Osteocyte (in vitro differentiated cells): Measurements from ENCODE around the gene RFT1. TPM values are rescaled to one million over a fixed set of nuclear protein-coding genes. Genes with fewer than 3 reads are reported as not detected.

Source experiments
- DNase-seq: peaks from one replicate; pipeline ENCODE4 v3.0.0; 2021; ENCODE audit warnings: mixed read lengths; ENCODE audit not compliant: unreplicated experiment; ENCODE audit errors: extremely low spot score
- H3K27ac Mint-ChIP-seq: one replicate; pipeline ENCODE4 v1.8.0; 2021; ENCODE audit warnings: mild to moderate bottlenecking, mixed read lengths; ENCODE audit not compliant: unreplicated experiment
- H3K27me3 Mint-ChIP-seq: one replicate; pipeline ENCODE4 v1.8.0; 2021; ENCODE audit warnings: mixed read lengths; ENCODE audit not compliant: unreplicated experiment
- H3K36me3 Mint-ChIP-seq: one replicate; pipeline ENCODE4 v1.8.0; 2021; ENCODE audit warnings: mixed read lengths; ENCODE audit not compliant: unreplicated experiment
- H3K4me1 Mint-ChIP-seq: one replicate; pipeline ENCODE4 v1.8.0; 2021; ENCODE audit warnings: mixed read lengths; ENCODE audit not compliant: unreplicated experiment
- H3K4me3 Mint-ChIP-seq: one replicate; pipeline ENCODE4 v1.8.0; 2021; ENCODE audit warnings: mild to moderate bottlenecking, moderate library complexity, mixed read lengths; ENCODE audit not compliant: unreplicated experiment
- H3K9me3 Mint-ChIP-seq: one replicate; pipeline ENCODE4 v1.8.0; 2021; ENCODE audit warnings: mixed read lengths; ENCODE audit not compliant: unreplicated experiment
- long read RNA-seq: library from polyadenylated mRNA; unstranded; transcript quantifications from one replicate; pipeline ENCODE4 v2.0.0, GENCODE V29; 2021
- total RNA-seq: library from RNA; stranded (reverse); gene quantifications from 2 replicates; pipeline ENCODE4 v1.2.1, GENCODE V29; 2021
- TF ChIP-seq, protein P1 (sequence below): fragments of 200-600 bp; sonication (generic); IDR thresholded peaks from 2 replicates; pipeline ENCODE4 v1.5.0; 2021; ENCODE audit warnings: antibody characterized with exemption, mild to moderate bottlenecking, moderate library complexity

The RFT1 gene, protein sequence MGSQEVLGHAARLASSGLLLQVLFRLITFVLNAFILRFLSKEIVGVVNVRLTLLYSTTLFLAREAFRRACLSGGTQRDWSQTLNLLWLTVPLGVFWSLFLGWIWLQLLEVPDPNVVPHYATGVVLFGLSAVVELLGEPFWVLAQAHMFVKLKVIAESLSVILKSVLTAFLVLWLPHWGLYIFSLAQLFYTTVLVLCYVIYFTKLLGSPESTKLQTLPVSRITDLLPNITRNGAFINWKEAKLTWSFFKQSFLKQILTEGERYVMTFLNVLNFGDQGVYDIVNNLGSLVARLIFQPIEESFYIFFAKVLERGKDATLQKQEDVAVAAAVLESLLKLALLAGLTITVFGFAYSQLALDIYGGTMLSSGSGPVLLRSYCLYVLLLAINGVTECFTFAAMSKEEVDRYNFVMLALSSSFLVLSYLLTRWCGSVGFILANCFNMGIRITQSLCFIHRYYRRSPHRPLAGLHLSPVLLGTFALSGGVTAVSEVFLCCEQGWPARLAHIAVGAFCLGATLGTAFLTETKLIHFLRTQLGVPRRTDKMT
- 19.1 and 21.4 TPM in 2 replicates for total RNA-seq
- long read RNA-seq, full-length matches to known transcripts, result 205 of 243 reads
- long read RNA-seq, partial matches to known transcripts, result 7 of 243 reads
- long read RNA-seq, other reads (novel, unspliced or antisense), result 31 of 243 reads

DNA sequence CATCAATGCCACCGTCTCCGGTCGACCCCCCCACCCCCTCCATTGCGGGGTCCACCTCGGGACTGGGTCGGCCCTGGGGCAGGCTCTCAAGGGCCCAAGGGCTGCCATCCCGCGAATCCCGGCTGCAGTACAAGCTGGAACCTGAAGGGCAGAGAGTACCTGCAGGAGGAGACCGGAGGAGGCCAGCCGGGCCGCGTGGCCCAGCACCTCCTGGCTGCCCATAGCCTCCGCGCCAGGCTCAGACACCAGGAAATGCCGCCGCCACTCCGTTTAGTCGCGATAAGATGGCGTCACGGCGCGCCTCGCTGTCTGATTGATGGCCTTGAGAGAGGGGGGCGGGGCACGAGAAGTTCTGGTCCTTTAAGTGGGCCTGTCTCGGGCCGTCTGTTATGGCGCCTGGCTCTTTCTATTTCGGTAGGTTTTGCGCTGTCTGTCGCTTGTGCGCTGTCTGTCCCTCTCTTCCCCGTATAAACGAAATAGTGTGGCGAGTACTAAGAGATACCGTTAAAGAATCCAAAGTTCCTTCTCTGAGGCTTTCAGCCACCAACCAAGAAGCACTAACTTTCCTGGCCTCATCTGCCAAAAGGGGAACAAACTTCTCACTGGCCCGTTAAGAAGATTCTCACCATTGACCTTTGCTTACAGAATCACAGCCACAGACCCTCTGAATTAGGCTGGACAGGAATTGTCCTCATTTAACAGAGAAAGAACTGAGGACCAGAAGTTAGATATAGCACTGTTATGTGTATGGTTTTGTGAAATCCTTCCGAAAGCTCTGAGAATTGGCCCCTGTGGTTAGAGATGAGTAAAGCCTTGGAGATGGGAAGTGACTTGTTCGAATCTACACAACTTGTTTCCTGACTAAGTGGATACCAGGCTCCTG, at the start of gene RFT1:
RFT1 (minus strand) TSS at position 257 of the 883 bp plus-strand sequence; CDS start at position 222, 35 bp downstream.
- Mint-ChIP-seq H3K4me1 (peaks cover 16% of the 10 kb centered on the region), H3K4me3 (peak within 1 kb of the TSS; percentile 88), H3K27me3 (no peaks in the 10 kb centered on the region), H3K27ac (peak within 1 kb of the TSS; percentile 98), H3K36me3 (no peaks in the 10 kb centered on the region), H3K9me3 (no peaks in the 10 kb centered on the region)
- TF ChIP-seq, protein P1, sequence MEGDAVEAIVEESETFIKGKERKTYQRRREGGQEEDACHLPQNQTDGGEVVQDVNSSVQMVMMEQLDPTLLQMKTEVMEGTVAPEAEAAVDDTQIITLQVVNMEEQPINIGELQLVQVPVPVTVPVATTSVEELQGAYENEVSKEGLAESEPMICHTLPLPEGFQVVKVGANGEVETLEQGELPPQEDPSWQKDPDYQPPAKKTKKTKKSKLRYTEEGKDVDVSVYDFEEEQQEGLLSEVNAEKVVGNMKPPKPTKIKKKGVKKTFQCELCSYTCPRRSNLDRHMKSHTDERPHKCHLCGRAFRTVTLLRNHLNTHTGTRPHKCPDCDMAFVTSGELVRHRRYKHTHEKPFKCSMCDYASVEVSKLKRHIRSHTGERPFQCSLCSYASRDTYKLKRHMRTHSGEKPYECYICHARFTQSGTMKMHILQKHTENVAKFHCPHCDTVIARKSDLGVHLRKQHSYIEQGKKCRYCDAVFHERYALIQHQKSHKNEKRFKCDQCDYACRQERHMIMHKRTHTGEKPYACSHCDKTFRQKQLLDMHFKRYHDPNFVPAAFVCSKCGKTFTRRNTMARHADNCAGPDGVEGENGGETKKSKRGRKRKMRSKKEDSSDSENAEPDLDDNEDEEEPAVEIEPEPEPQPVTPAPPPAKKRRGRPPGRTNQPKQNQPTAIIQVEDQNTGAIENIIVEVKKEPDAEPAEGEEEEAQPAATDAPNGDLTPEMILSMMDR, result peak; percentile 19
- DNase-seq, result peak; percentile 98

DNA sequence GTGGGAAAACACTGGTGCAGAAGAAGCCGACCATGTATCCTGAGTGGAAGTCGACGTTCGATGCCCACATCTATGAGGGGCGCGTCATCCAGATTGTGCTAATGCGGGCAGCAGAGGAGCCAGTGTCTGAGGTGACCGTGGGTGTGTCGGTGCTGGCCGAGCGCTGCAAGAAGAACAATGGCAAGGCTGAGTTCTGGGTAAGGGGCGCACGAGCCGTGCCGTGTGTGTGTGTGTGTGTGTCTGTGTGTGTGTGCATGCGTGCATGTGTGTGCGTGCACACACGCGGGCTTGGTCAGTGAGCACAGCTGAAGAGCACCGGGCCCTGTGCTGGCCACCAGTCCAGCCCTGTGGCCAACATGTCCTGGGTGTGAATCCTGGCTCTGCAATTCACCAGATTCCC, 49.3 kb upstream of the RFT1 start:
- TF ChIP-seq, protein P1, result no peak
- Mint-ChIP-seq H3K27ac (no peak overlapping the region), H3K4me1 (no peaks in the 10 kb centered on the region), H3K9me3 (no peaks in the 10 kb centered on the region), H3K36me3 (peaks cover 8% of the 10 kb centered on the region), H3K4me3 (no peak overlapping the region), H3K27me3 (no peaks in the 10 kb centered on the region)
- DNase-seq, result no peak

DNA sequence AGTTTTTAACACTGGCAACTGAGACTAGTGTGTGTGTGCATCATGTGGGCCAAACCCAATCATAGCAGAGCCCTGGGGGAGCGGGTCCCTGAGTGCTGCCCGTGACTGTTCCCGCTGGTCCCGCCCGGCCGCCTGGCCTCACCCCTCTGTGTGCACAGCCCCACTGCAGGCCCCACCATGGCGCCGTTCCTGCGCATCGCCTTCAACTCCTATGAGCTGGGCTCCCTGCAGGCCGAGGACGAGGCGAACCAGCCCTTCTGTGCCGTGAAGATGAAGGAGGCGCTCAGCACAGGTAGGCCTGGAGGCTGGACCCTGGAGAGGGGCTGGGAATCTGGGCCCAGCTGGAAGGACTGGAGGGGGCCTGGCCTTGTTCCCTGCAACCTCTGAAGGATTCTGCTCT, 48.0 kb upstream of the RFT1 start:
- Mint-ChIP-seq H3K27ac (no peak overlapping the region), H3K9me3 (no peaks in the 10 kb centered on the region), H3K4me3 (no peak overlapping the region), H3K4me1 (peaks cover 1% of the 10 kb centered on the region), H3K27me3 (no peaks in the 10 kb centered on the region), H3K36me3 (peaks cover 11% of the 10 kb centered on the region)
- TF ChIP-seq, protein P1, result no peak
- no peak for DNase-seq

DNA sequence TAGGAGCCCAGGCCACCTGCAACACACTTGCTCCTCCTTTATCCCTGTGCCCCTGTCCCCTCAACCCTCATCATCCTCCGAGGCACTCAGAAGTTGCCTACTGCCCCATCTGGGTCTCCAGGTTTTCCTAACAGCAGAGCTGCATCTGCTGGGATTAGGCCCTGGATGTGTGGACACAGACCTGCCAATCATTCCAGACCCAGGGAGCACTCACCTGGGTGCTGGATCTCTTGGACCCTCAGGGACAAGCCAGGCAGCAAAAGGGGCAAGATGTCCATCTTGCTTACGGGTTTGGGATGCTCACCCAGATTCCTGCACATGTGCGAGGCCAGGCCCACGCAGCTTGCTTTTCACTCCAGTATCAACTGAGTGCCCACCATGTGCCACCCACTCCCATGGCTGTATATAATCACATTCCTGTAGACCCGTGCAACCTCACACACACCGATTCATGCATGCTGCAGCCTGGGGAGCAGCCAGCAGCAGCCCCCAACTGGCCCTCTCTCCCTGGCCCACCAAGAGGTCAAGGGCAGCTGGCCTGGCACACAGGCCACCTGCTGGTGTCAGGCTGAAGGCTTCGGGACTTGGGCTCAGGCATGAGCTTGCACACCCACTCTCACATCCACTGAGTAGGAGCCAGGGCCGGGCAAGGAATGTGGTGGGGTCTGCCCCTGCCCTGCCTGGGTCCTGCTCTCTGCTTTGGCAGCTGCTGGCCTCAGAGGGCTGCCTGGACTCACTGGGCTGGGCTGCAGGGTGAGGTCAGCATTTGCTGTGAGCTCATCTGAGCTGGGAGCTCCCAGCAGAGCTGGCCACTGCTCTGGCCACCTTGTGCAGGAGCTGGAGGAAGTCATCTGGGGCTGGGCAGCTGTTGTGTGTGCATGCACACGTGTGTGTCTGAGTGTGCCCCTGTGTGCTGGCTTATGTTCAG, 45.6 kb upstream of the RFT1 start:
- H3K4me1 Mint-ChIP-seq, result peaks cover 17% of the 10 kb centered on the region
- no peak for DNase-seq
- TF ChIP-seq, protein P1, result no peak
- H3K9me3 Mint-ChIP-seq, result no peaks in the 10 kb centered on the region
- no peak overlapping the region for H3K4me3 Mint-ChIP-seq
- H3K36me3 Mint-ChIP-seq, result peaks cover 11% of the 10 kb centered on the region
- no peaks in the 10 kb centered on the region for H3K27me3 Mint-ChIP-seq
- H3K27ac Mint-ChIP-seq, result no peak overlapping the region
